NB4 (cell line): ENCODE data around the gene CD244.

ENCODE experiments used
- DNase-seq: peaks from one replicate; pipeline ENCODE4 v3.0.0; 2010; ENCODE audit warnings: low read depth
- H3K4me3 ChIP-seq: one replicate; pipeline ENCODE4 v1.5.1; 2011; ENCODE audit warnings: mild to moderate bottlenecking, low read depth, low read length, moderate library complexity
- MYC ChIP-seq: IDR thresholded peaks from 2 replicates; pipeline ENCODE4 v1.6.1; 2011; ENCODE audit warnings: low read depth, low read length
- POLR2A ChIP-seq: IDR thresholded peaks from 2 replicates; pipeline ENCODE4 v1.6.1; 2011; ENCODE audit warnings: mild to moderate bottlenecking; ENCODE audit not compliant: insufficient read length; ENCODE audit errors: extremely low read depth
- TF ChIP-seq, protein P1 (sequence below): IDR thresholded peaks from 2 replicates; pipeline ENCODE4 v1.6.1; 2011; ENCODE audit warnings: low read depth, low read length
- TF ChIP-seq, protein P2 (sequence below): IDR thresholded peaks from one replicate; pipeline ENCODE4 v1.5.1; 2012; ENCODE audit warnings: low read depth, low read length

Gene CD244

DNA sequence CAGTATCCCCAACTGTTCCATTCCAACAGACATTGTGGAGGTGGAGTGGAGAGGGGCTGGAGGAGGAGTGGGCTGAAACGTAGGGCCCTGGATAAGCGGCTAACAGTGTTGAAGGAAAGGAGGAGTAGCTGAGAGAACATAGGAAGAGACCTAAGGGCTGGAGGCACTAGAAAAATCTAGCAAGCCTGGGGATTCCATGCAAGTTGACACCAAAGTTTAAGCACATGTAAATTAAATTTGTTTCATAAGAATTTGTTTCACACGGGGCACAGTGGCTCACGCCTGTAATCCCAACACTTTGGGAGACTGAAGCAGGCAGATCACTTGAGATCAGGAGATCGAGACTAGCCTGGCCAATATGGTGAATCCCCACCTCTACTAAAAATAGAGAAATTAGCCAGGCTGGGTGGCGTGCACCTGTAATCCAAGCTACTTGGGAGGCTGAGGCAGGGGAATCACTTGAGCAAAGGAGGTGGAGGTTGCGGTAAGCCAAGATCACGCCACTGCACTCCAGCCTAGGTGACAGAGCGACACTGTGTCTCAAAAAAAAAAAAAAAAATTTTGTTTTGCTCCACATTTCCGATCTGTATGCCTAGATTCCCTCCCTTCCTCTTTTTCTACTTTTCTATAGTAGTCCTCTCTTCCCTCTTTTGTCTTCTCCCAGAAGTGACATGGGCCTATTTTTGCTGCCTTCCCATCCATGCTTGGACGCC is 530 bp upstream of the CD244 start:
- H3K4me3 ChIP-seq = no peak overlapping the region
- TF ChIP-seq, protein P1, sequence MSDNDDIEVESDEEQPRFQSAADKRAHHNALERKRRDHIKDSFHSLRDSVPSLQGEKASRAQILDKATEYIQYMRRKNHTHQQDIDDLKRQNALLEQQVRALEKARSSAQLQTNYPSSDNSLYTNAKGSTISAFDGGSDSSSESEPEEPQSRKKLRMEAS = no peak
- TF ChIP-seq MYC (no peak), POLR2A (no peak)
- TF ChIP-seq, protein P2, sequence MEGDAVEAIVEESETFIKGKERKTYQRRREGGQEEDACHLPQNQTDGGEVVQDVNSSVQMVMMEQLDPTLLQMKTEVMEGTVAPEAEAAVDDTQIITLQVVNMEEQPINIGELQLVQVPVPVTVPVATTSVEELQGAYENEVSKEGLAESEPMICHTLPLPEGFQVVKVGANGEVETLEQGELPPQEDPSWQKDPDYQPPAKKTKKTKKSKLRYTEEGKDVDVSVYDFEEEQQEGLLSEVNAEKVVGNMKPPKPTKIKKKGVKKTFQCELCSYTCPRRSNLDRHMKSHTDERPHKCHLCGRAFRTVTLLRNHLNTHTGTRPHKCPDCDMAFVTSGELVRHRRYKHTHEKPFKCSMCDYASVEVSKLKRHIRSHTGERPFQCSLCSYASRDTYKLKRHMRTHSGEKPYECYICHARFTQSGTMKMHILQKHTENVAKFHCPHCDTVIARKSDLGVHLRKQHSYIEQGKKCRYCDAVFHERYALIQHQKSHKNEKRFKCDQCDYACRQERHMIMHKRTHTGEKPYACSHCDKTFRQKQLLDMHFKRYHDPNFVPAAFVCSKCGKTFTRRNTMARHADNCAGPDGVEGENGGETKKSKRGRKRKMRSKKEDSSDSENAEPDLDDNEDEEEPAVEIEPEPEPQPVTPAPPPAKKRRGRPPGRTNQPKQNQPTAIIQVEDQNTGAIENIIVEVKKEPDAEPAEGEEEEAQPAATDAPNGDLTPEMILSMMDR = no peak
- no peak for DNase-seq

DNA sequence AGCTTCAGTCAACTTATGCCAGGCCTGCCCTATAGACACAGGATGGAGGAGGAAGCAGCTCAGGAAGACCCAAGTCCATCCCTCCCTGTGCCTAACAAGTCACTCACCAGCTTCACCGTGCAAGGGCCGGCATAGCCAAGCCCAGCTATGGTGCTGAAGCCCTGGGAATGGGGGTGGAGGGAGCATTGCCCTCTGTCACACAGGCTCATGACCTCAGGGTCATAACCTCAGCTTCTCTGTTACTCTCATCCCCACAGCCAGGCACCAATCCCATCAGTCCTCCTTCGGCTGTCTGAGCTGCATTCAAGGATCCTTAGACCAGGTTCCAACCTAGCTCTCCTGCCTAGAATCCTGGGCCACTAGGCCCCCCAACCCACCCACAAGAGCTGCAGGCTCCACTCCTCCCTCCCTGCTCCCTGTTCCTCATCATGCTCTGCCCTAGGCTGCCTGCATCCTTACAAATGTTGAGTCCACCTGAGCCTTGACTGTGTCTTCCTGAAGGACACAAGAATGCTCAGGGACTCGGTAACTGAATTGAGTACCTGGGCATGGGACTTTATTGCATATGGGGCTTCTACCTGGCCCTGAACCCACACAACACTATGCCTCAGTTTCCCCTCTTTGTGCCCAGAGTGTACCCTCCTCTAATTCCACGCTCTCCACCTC is 1.7 kb downstream of the CD244 start:
- DNase-seq = no peak
- H3K4me3 ChIP-seq = peak overlapping the region; percentile 27
- TF ChIP-seq, protein P2 = no peak
- TF ChIP-seq MYC (no peak), POLR2A (no peak)
- TF ChIP-seq, protein P1 = no peak

DNA sequence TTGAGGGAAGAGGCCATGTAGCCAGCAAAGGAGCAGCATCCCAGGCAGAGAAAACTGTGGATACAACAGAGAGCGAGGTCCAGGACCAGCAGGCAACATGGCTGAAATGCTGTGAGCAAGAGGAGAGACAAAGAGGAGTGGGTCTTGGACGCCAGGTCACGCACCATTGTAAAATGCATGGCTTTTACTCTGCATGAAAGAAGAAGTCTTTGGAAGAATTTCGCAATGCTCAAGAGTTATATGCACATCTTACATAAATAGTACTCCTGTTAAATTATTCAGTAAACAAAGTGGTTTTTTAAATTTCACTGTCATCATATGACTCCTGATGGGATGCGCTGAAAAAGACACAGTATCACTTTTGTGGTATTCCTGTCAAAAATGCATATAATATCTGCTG is 3.5 kb downstream of the CD244 start:
- H3K4me3 ChIP-seq = no peak overlapping the region
- peak; percentile 13; the same call in 1 of the 2 replicates for TF ChIP-seq MYC
- TF ChIP-seq POLR2A = no peak
- TF ChIP-seq, protein P1 = peak; percentile 39; the same call in 1 of the 2 replicates
- TF ChIP-seq, protein P2 = no peak

DNA sequence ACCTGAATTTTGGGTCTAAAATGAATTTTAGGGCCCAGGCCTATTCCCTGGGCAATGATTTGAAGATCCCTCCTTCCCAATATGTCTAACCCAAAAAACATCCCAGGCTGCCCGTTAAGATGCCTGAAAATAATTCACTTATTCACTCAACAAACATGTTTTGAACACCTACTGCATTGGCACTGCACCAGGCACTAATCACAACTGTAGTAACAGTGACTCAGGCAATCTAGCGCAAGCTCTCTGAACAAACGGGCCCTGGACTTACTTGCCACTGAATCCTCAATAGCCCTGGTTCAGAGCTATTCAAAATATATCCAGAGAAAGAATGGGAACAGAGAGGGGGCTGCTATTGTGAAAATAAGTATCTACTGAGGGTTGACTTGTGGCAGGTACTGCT is 4.2 kb downstream of the CD244 start:
- no peak for DNase-seq
- H3K4me3 ChIP-seq = no peak overlapping the region
- TF ChIP-seq, protein P2 = no peak
- TF ChIP-seq POLR2A (no peak), MYC (no peak)
- TF ChIP-seq, protein P1 = no peak

More for the DNA sequence above, 3.5 kb downstream of the CD244 start:
- DNase-seq = peak; percentile 77

DNA sequence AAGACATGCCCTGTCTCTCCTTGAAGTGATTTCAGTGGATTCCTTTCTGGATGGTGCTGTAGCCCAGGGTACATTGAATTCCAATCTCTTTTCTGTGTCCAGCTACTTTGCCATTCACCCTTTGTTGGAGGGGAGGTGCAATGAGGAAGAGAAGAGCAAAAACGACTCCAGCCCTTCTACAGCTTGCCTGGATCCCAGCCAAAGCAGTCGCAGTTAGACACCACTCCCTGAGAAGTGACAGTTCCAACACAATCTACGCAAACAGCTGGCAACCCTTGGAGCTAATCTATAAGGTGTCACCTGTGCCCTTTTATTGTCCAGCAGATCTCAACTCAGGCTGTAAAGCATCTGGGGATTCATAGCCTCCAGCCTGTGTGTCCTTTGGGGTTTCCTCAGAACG is 4.6 kb downstream of the CD244 start:
- TF ChIP-seq, protein P1 = no peak
- TF ChIP-seq POLR2A (no peak), MYC (no peak)
- DNase-seq = no peak
- H3K4me3 ChIP-seq = no peak overlapping the region
